GM21576 (cell line): Measurements from ENCODE around the gene B4GAT1.
A peak's percentile ranks its signal among the peaks of the same experiment; 100 is the strongest.
"Not testable (repeated sequence)": the region's sequence is repeated elsewhere in the genome, so short reads cannot be mapped to it uniquely, and the experiment has no call there.

Experiments
- ATAC-seq: cut with Tn5 transposase; IDR thresholded peaks from one replicate; pipeline ENCODE4 v1.9.1; 2021; ENCODE audit warnings: mild to moderate bottlenecking, moderate library complexity; ENCODE audit not compliant: unreplicated experiment

Gene B4GAT1

GRCh38 chr11:66326261-66327111, 20.9 kb downstream of the B4GAT1 start:
- no peak for ATAC-seq

- no peak for ATAC-seq
Observed at GRCh38 chr11:66325263-66325671, 22.2 kb downstream of the B4GAT1 start.

DNA sequence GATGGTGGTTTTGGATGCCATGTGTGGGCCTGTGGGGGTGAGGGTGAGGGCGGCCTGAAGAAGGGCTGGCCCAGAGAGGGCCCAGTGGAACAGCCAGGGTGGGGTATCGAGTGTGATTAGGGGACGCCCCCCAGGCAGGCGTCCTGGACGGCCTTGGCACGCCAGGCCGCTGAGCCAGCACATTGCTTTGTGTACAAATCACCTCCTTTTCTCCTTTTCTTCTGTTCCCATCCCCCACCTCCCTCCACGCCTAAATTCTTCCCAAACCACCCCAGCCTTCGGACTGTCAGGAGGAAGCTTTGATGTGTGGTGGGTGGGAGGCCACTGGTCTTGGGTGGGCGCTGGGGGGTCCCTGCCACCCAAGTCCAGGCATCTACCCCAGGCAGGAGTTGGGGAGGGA, 22.8 kb downstream of the B4GAT1 start:
- ATAC-seq, result no peak

DNA sequence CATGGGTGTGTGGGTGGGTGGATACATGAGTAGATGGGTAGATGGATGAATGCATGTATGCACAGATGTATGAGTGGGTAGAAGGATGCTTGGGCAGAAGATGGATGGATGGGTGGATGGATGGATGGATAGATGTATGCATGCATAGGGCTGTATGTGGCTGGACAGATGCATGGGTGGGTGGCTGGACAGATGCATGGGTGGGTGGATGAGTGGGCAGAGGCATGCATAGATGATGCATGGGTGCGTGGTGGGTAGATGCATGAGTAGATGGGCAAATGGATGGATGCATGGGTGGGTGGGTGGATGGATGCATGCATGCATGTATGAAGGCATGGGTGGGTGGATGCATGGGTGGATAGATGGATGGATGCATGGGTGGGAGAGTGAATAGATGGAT, 23.7 kb downstream of the B4GAT1 start:
- ATAC-seq, result no peak

DNA sequence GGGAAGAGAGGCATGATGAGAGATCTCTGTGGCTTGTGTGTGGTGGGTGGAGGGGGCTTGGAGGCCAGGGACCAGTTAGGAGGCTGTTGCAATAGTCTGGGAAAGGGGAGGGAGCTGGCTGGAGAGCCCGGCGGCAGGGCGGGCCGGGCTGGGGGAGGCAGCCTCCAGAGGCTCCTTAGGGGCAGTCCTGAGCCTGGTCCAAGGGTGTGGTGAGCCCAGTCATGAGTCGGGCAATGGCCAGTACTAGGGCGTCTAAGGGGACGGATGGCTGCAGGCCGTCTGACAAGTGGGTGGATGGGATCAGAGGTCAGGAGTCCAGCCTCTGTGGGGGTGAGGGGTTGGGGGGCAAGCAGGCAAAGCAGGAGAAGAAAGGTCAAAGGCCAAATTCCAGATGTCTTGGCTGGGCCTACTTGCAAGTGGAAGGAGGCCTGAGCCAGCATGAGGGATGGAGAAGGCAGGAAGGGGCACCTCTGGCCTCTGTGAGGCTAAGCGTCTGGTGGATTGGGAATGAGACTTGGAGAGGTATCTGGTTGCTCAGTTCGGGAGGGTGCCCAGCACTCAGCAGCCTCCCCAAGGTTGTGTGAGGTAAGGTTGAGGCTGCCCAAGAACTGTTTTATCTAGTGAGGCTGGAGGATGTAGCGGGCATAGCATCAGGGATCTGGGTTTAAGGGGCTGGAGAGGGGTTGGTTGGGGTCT, 24.5 kb downstream of the B4GAT1 start:
- no peak for ATAC-seq

DNA sequence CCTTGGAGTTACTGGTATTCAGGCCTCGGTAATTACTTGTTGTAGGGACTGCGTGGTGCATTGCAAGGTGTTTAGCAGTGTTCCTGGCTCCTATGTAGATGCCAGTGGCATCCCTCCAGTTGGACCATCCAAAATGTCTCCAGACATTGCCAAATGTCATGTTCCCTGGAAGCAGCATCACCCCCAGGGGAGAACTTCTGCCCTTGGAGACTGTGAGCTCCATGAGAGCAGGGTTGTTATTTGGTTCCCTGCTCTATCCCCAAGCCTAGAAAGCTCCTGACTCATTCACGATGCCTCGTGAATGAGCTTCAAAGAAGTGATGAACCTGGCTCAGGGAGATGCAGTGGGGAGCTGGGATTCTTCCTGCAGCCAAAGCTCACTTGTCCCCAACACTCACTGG, 25.8 kb downstream of the B4GAT1 start:
- no peak for ATAC-seq

- not testable (repeated sequence) for ATAC-seq
Observed at GRCh38 chr11:66320748-66321147, 26.7 kb downstream of the B4GAT1 start.

- not testable (repeated sequence) for ATAC-seq
Observed at GRCh38 chr11:66320289-66320688, 27.1 kb downstream of the B4GAT1 start.

DNA sequence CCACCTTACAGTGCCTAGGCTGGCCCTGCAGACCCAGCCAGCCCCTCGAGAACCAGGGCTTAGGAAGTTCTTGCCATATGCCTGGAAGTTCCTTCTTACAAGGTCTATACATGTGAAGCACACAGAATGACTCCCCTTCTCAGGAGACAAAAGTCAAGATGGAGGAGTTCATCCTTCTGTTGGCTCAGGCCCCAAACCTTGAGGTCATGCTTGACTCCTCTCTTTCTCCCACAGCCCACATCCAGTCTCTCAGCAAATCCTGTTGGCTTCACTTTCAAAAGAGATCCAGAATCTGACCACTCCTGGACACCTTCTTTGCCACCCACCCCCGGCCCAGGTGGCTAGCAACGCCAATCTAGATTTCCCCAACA, 28.8 kb downstream of the B4GAT1 start:
- ATAC-seq, result no peak

GRCh38 chr11:66317723-66318599, 29.5 kb downstream of the B4GAT1 start:
- no peak for ATAC-seq

DNA sequence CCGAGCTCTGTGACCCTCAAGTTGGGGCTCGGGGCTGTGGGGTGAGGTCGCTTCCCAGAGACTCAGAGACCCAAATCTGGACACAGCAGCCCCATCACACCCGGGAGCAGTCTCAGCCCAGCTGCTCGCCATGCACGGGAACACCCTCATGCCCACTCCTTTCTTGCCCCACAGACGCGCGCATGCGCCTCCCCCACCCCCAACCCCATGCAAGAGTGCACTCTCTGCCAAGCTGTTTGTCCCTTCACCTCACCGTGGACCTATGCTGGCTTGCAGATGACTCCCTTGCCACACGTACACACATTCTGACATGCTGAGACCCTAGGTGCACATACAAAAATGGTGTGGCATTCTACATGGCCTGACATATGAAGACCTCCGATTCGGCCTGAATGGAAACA, 30.1 kb downstream of the B4GAT1 start:
- no peak for ATAC-seq

- ATAC-seq, result no peak
Observed at GRCh38 chr11:66316849-66317251, 30.6 kb downstream of the B4GAT1 start, which contains the start of gene CD248. Gene CD248, minus strand, starts transcription at chr11:66317044. Its CDS starts 17 bp downstream, at chr11:66317027.

DNA sequence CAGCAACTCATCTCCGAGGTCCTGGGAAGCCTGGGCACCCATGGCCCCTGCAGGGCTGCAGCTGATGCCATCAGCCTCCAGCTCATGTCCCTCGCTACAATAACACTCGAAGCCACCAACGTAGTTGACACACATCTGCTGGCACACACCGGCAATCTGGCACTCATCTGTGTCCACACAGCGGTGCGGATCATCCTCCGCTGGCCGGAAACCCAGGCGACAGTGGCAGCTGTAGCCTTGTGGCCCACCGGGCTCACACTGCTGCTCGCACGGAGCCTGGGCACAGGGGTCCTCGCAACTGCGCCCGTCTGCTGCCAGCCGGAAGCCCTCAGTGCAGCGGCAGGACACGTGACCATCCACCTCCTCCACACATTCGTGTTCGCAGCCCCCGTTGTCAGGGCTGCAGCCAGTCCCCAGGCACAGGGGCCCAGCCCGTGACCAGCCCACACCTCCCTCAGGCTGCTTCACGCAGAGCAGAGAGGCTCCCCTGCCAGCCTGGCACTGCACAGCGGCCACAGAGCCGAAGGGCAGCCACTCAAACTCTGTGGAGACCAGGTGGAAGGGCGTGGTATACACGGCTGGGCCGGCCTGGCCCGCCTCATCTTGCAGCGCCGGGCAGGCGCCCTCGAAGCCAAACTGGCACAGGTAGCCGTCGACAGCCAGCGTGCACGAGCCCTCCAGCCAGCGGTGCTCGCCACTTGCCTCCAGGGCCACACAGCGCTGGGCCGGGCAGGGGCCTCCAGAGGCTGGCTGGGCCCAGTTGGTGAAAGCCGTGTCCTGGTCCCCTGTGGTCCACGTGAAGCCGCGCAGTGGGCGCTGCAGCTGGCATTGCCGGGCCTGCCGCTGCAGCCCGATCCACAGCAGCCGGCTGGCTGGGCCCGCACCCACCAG, 31.3 kb downstream of the B4GAT1 start:
- no peak for ATAC-seq

DNA sequence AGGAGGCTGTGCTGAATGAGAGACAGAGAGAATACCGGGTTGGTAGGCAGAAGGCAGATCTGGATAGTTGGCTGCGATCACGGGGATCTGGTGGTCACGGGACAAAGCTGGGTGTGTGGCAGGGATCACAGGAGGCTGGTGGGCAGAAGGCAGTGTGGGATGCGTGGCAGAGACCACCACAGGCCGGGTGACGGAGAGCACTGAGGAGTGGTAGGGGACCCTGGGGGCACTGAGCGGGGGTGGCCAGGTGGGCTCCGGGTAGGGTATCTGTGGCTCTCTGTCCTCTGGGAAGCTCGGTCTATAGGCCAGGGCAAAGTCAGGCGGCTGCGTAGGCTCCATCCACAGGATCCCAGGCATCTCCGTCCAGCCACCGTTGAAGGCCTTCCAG, 31.9 kb downstream of the B4GAT1 start:
- no peak for ATAC-seq

DNA sequence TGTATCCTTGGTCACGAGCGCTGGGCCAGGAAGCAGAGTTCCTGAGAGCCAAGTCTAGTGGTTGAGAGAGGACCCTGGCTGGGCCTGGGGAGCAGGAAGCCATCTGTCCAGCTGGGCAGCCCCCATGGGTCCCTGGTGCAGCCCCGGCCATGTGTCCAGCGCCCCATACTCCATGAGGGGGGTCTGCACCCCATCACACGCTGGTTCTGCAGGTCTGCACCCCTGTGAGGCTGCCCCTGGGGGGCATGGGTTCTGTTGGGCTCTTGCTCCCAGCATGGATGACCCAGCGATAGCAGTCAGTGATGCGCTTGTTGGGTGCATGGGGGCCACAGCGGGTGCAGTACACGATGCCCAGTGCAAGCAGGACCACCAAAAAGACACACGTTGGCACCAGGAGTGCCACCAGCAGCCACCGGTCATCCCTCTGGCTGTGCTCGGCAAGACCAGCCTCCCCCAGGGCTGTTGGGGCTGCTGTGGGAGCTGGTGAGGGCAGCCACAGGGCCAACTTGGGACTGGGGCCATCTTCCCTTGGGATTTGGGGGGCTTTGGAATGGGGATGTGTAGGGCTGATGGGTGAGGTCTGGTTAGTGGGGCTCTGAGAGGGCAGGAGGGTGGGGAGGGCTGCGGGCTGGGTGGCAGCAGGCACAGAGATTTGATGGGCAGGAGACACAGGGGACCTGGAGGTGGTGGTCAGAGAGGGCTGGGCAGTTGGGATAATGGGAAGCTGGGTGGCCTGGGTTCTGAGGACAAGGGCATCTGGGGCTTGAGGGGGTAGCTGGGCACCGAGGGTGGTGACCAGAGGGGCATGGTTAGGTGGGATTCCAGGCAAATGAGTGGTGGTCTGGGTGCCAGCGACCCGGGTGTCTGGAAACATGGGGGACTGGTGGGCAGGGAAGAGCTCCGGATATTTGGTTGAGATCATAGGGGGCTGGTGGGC, 32.6 kb downstream of the B4GAT1 start:
- ATAC-seq, result no peak

DNA sequence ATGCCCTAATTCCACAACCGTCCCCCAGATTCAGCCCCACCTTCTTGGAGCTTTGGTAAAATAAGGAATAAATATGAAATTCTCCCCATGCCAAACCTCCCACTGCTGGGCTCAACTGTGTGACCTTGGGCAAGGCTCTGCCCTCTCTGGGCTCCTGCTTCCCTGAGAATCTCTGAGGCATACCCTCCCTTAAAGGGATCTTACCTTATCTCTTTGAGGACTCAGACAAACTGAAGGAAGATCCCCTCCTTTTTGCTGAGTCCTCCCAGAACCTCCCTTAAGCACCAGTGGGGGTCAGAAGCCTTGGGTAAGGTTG, 33.3 kb downstream of the B4GAT1 start:
- no peak for ATAC-seq

DNA sequence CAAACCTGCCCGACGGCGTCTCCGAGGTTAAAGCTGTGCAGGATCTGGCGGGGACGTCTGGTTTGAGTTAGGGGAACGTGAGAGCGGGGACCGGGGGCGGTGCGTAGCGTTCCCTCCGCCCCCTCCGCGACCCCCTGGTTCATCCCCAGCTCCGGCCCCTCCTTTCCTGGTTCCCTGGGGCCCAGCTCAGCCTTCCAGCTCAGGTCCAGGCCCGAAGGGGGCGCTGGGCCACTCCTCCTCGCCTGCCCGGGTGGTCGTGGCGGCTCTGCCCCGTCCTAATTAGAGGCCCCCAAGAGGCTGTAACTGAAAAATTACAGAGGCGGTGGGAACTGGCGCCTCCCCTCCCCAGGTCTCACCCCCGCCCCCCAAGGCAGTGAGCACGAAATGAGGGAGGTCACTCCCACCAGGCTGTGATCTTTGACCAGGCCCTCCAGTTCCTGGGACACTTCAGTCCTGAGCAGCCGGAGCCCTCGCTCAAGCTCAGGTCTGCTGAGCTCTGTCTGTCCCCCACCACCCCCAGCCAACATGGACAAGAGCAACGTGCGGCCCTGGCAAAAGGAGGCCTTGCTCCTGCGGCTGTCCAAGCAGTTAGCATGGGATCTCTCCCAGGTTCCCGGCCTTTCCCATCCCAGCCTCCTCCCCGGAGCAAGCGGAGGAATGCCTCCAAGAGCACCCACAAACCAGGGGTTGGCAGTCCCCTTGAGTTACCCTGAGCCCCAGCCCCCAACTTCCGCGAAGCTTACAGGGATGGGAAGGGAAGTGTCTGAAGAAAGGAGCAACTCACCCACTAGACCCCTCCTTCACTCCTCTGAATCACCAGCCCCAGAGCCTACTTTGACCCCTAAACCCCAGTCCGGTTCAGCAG, 33.9 kb downstream of the B4GAT1 start:
- ATAC-seq, result no peak

DNA sequence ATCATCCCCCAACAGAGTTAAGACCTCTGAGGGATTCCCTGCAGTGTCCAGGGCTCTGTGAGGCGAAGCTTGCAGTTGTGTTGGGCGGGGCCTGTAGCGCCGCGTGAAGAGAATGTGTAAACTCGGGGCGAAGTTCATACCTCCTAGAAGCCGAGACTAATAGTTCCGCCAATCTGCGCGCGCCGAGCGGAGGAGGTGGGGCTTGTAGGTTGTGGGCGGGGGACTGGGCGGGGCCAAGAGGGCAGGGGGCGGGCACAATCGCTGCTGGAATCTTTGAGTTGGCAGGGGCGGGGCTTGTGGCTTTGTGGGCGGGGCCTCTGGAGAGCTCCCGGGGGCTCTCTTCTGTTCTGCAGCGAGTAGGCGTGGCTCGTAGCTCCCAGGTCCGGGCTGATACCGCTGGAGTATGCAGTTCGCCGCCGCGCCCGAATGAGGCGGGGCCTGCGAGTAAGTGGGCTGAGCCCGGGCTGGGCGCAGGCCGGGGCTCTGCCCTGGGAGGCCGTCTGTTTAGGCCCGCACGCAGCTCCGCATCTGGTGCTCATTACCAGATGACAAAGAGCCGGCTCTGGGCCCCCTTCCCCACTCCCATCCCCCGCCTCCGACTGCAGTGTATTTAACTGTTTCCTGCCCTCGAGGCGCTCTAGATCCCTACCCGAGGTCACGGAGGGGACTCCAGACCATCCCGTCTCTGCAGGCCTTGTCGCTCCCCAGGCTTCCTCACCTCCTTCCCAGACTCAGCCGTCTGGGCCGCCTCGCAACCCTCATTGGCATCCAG, 34.7 kb downstream of the B4GAT1 start:
- ATAC-seq, result peak; percentile 63
